HG03520 (cell line): ENCODE results near the gene RER1.

ENCODE experiments used
- ATAC-seq: cut with Tn5 transposase; IDR thresholded peaks from one replicate; pipeline ENCODE4 v1.9.1; 2021; ENCODE audit warnings: mild to moderate bottlenecking, moderate library complexity; ENCODE audit not compliant: unreplicated experiment

The RER1 gene

DNA sequence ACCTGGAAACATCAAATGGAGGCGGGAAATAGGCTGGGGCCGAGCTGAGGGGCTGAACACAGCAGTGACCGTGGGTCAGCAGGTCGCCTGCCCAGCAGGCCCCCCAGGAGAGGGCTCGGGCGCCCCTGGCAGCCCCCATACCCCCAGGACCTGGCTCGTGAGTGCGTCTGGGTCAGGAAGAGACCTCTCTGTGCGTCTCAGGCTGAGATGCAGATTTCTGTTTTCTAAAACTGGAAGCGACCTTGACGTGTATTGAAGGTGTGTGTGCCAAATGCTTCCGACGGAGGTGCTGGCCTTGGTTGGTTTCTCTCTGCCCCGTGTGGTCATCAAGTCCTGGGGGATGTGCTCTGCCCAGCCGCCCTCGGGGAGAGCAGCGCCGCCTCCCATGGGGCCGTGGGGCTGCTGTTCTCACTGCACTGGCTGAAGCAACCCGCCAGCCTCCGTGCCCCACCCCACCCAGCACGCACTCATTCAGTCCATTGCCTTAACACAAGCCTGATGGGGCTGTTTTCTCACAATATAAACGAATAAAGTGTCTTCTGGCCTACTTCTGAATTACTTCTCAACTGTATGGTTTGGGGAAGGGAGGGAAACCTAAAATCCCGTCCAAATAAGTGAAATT is 13.4 kb downstream of the RER1 start:
- ATAC-seq = no peak

DNA sequence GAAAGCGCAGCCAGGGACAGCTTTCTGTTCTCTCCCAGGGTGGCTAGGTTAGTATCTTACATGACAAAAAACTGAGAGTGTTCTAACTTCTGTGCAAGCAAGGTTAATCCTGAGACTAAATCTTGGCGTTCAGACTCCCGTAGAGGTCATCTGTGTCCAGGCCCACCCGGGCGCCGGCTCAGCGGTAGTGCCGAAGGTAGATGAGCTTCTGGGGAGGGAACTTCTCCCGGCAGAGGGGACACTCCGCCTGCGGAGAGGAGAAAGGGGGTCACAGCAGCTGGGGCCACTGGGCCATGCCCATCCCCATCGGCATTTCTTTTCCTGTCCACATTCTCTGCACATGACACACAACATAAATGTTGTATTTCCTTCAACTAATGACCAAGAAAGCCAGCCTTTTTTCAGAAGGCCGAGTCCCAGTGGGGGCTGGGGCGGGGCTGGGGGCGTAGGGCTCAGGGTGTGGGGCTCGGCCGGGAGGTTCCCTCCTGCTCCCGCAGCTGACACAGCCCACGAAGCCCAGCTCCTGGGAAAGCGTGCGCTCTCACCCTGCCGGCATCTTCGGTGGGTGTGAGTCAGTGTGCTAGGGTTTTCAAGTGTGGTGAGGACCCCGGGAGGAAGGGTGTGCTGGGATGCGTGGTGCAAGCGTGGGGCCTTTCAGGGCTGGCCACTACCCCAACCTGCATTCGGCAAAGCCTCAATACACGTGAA is 14.1 kb downstream of the RER1 start:
- no peak for ATAC-seq

DNA sequence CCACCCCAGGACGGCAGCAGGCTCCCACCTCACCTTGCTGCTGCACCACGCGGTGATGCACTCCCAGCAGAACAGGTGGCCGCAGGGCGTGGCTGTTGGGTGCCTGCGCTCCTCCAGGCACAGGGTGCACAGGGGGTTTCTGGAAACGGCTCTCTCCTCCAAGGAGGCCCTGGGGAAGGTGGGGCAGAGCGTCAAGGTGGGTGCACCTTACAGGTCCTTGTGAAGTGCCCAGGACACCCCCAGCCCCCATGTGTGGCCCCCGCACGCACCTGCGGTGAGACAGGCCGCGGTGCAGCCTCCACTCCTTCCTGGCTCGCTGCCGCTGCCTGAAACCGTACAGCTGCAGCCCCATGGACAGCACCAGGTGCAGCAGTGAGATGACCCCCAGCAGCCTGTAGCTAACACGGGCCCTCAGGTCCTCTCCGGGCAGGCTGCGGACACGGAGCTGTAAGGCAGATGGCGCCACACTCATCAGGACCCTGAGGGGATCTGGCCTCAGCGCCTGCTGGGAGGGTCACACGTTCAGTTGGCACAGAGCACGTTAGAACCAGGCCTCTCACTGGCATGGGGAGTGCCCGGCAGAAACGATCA is 14.9 kb downstream of the RER1 start:
- no peak for ATAC-seq

DNA sequence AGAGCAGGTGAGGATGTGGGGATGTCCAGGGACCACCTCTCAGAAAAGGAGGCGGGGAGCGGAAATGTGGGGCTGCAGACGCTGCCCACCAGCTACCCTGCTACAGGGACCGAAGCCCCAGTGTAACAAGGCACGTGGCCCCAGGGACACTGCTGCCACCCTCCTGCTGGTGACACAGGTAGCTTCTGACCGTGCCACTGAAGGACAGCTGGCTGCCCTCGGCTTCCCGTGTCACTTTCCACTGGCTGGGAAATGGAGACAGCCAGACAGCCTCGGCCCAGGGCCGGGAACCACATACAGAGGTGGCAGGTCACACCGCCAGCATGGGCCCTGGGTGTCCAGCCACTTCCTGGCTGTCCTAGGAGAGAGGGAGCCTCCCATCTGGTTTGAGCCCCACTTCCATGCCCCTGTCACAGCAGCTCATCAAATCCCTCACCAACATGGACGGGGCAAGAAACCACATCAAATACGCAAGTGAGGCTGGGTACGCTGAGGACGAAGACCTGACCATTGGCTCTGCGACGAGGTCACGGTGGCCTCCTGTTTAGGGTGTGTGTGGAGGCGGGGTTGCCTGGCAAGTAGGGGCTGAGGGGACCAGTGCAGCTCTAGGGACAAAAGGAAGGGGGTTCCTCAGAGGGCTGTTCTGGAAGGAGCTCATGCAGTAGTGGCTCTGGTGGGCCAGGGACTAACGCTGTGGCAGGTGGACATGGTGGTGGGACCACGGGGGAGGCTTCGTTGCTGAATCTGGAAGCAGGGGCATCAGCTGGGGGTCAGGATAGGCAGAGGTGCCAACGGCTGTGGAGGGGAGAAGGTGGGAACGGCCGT is 15.7 kb downstream of the RER1 start:
- ATAC-seq = no peak

DNA sequence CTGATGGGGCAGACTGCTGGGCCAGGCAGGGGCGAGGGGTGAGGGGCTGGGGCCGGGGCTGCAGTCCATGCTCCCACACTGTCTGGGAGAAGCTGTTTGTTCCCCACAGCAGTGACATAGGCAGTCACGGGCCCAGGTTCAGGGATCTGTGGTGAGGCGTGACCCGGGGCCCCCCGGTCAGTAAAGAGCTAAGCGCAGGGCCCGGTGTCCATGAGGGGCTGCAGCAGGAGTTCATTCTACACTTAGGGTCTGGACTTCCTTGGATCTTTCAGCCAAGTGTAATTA is 16.3 kb downstream of the RER1 start:
- ATAC-seq = no peak

DNA sequence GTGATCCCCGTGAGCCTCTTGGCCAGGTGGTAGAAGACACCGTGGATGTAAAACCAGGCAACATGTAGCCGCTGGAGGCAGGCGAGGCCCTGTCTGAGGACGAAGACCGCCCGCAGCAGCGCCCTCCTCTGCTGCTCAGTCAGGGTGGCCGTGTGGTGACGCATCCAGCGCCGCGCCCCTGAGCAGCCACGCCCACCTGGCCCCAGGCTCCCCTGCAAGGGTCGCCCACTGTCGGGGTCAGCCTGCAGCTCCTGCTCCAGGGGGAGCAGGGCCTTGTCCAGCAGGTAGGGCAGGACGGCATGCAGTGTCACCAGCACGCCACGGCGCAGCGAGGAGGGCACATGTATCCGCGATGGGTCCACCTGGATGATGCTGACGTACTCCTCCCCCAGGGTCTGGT is 16.8 kb downstream of the RER1 start:
- ATAC-seq = no peak

DNA sequence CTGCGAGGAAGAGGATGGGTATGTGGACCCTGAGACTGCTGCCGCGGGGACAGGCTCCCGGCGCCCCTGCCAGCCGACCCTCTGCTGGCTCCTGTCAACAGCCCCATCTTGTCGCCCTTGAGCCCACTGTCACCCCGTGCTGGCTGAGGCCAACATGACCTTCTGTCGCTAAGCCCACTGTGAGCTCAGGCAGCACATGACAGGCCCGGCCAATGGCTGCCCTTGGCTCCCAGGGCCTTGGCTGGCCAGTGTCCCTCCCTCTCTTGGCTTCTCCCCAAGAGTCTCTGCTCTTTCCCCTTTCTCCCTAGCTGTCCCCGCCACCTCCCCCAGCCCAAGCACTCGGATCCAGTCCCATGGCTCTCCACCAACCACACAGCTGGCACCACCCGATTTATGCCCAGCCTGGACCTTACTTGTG is 17.2 kb downstream of the RER1 start:
- ATAC-seq = no peak

DNA sequence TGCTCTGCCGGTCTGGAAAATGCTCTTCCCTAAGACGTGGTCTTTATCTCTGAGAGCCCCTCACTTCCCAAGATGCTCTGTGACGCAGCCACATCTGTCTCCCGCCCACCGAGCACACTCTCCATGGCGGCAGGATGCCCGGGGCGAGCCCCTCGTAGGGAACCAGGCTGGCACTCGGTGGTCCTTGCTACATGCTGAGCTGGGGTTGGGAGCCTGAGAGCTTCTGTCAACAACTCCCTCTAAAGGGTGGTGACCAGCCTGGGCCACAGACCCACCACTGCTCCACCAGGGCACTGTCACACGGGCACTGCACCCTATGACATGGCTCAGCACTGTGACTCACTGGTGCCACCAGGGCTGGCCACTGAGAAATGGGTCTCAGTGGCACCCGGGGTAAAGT is 18.1 kb downstream of the RER1 start:
- ATAC-seq = no peak

DNA sequence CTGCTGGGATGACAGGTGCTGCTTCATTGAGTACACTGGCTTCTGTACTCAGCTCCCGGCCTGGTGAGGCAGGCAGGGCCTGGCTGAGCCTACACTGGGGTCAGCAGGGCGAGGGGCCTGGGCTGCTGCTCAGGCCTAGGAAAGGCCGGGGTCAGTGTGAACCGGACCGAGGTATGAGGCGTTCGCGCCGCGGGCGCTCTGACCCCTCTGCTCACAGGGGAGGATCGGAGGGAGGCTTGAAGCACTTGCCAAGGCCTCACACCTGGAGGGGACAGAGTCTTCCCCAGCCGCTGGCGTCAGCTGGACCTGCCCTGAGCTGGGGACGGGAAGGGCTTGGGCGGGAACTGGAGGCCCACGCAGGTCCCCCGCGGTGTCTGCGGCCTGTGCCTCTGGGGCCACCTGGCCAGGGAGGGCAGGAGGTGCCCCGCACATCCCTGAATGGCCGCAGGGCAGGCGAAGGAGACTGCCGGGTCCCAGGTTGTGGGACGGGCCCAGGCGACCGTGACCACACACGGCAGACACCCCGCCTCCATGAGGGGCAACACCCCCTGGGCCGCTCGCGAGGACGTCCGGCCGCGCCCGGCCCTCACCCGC is 20.3 kb downstream of the RER1 start:
- peak; percentile 28 for ATAC-seq

DNA sequence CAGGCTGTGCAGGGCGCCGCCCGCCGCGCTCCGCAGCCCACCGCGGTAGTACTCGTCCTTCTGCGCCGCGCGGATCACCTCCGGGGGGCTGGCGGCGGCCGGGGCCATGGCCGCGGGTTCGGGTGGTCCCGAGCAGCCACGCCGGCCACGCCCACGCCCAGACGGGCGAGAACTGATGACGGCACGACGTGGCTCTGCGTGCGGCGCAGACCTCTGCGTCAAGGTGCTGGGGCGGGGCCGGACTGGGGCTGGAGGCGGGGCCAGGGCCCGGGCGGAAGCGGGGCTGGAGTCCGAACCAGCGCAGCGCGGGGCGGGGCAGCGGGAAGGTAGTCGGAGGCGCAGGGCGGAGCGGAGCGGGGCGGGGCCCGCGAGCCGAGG is 20.7 kb downstream of the RER1 start, which contains the start of gene PEX10:
TSS of gene PEX10 (minus strand) at position 170 of the 378 bp plus-strand sequence. CDS start at position 108, 62 bp downstream.
- ATAC-seq = peak; percentile 81

DNA sequence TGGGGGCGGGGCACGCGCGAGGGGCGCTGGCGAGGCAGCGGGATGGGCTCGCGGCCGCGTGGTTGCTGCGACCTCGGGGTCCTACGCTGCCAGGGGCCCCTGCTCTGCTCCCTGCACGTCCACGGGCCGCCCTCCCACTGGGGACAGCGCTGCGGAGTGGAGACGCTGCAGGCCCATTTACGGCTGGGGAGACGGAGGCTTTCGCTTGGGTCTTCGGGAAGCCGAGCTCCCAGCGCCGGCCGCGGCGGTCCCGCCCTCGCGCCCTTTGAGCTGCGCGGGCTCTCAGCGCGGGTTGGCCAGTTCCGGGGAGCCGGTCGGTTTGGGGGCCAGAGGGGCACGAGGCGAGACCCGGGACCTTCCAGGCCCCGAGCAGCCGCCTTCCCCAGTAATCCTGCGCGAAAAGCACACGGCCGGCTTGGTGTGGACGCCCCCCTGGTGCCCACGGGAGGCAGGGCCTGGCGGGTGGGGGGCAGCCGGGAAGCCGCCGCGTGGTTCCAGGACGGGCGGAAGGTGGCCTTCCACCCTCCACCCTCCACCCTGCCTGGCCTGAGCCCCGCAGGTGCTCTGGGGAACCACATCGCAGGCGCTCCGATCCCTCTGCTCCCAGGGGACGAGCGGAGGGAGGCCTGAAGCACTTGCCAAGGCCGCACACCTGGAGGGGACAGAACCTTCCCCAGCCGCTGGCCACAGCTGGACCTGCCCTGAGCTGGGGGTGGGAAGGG is 21.3 kb downstream of the RER1 start:
- ATAC-seq = peak; percentile 5

DNA sequence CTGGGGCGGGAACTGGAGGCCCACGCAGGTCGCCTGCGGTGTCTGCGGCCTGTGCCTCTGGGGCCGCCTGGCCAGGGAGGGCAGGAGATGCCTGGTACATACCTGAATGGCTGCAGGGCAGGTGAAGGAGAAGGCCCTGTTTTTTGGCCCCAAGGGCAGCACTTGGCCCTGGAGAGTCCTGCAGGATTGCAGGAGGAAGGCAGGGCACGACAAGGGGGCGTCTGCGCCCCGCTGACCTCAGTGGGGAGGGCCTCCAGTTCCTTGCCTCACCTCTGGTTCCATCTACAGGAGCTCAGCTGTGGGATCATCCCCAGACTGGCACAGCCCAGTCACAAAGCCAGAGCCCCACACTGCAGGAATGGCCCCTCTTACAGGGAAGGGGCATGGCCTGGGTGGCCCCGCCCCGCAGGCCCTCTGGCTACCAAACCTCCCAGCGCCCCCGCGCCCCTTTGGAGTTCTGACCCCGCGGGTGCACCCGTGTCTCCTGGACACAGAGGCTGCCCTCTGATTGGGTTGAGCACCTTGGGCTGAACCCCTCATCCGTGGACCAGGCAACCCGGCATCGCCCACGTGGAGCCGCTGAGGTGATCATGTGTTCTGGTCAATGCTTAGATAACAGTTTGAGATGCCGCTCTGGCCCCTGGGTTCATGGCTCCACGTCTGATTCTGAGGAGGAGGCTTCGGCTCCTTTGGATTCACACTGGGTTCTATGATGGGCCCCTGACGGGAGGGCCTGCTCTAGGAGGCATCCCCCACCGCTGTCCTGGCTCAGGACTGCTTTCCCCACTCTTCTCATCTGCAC is 22.1 kb downstream of the RER1 start:
- no peak for ATAC-seq

DNA sequence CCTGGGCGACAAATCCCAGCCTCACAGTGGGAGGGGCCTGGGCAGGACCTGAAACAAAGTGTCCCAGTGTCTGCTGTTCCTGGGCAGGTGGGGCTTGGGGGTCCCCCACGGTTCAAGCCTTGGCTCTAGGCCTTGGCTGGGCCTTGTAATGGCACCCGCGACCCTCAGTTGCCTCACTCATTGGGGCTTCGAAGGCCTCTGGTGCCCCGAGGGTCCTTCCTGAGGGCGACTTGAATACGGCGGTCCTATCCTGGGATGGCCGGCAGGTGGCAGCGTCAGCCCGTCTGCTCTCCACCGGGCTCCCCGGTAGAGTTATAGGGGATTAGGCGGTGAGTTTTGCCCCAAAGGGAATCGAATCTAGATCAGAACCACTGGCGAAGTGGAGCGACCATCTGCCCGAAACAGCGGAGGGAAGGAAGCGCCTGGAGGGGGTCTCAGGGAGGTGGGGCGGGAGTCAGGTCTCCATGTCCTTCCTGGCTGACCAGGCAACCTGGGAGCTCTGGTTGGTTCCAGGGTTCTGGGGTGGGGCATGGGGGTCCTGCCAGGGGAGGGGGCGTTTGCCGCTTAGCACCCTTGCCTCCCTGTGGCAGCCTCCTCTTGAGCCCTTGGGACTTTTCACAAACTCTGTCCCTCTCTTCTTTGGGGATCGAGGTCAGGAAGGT is 22.8 kb downstream of the RER1 start:
- ATAC-seq = no peak

DNA sequence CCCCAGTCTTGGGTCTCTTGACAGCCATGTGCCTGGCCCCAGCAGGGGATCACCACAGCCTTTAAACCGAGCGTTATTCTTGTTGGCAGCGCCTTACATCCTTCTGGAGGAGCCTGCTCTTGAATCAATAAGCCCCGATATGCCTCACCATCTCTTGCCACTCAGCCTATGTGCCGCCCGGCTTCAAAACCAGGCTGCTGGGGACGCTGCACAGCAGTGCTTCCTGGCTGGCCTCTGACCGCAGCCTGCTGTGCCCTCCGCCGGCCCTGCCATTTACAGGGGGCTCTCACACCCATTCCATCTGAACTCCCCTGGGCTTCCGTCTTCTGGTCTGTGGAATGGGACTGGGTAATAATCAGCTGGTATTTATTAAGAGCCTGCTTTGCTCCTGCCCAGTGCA is 23.7 kb downstream of the RER1 start:
- ATAC-seq = no peak

DNA sequence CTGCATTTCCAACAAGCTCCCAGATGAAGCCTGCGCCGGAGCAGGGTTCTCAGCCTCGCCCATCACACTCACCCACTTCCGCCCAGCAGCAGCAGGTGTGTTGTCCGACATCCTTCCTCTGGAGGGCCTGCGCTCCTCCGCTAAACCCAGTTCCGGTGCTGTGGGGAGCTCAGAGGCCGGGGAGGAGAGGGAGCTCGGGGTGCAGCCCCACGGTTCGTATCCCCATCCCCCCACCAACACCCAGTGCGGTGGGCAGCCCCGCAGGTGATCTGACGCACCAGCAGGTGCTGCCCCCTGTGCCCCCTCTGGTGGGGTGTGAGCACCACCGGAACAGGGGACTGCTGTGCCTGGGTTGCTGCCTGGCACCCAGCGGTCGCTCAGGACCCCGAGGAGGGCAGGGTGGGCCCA is 24.2 kb downstream of the RER1 start:
- no peak for ATAC-seq

DNA sequence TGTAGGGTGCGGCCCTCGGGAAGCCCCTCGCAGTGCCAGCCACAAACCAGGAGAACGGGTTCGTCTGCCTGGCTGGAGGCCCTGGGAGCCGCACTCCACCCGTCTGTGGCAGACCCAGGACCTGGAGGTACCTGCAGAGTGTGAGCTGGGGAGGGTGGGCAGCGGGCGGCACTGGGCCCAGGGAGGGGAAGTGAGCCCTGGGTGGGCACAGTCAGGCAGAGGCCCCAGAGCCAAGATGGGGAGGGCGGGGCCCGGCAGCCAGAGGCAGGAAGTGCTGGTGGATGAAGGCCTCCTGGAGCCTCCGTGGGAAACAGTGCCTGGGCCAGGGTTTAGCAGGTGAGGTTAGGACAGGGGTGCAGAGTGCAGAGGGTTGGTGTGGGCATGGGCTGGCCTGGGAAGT is 24.8 kb downstream of the RER1 start:
- no peak for ATAC-seq

DNA sequence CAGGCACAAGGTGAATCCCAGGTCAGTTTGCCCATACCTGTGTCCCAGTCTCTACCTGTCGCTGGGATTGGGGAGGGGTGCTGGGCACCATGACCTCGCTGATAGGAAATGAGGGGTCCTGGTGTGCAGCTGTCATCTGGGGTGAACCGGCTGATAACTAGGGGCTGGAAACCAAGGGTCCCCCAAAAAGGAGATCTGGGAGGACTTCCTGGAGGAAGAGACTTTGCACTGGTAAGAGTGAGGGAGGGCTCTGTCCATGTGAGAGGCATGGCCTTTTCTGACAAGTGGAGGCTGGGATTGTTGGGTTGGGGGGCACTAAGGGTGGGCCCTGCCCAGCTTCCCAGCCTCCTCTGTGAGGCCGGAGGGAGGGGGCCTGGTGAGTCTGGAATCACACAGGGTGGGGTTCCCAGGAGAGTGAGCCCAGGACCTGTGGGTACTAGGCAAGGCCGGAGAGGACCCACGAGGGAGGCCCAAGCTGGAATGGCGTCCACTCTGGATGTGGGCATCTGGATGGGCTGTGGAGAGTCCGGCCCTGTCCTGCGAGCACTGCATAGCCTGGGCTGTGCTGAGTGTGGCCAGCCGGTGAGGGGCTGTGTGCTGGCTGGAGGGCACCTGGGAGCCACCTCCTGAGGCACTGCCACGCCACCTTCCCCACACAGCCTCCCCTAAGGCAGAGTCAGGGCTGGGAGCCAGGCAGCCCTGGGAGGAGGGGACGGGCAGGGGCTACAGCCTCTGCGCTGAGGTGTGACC is 25.6 kb downstream of the RER1 start:
- ATAC-seq = no peak

DNA sequence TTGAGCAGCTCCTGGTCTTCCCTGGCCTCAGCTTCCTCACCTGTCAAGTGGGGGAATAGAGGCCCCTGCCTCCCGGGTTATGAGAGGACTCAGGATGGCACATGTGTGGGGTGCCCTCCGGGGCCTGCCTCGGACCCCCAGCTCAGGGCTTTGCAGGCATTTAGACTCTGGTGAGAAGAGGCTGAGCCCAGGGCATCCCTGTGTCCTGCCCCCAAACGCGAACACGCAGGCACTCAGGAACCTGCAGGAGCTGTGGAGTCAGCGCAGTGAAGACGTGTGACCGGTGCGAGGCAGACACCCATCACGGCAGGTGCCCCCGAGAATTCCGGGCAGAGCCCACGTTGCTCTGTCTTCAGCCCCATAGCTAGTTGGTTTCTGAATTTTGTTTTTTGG is 26.2 kb downstream of the RER1 start:
- ATAC-seq = no peak
